H1 (cell line): Measurements from ENCODE around the gene AMZ1. TPM values are rescaled to one million over a fixed set of nuclear protein-coding genes. Genes with fewer than 3 reads are reported as not detected.
"Not testable (repeated sequence)": the region's sequence is repeated elsewhere in the genome, so short reads cannot be mapped to it uniquely, and the experiment has no call there.

ENCODE experiments used
- CTCF ChIA-PET: fragments of 300-600 bp; sonication (Branson Sonifier 250); formaldehyde crosslinking; loops from one replicate; lab custom pipeline; 2021; ENCODE audit not compliant: partially characterized antibody; lab: Charles Lee
- POLR2A ChIA-PET: fragments of 300-600 bp; sonication (Branson Sonifier 250); formaldehyde crosslinking; loops from one replicate; lab custom pipeline; 2021; ENCODE audit warnings: inconsistent platforms; ENCODE audit not compliant: partially characterized antibody; lab: Charles Lee
- DNase-seq, 2 experiments: peaks; one replicate each; pipeline versions ENCODE4 v3.0.0 to v3.0.0-alpha.2; 2010 to 2022; ENCODE audit warnings: low spot score in 2 of 2, low read depth in 1 of 2, mixed read lengths in 1 of 2
- FAIRE-seq: peaks from 2 replicates; lab custom pipeline; 2011; peaks lifted over from hg19 to GRCh38; lab: Jason Lieb, UNC
- H2AFZ ChIP-seq: 2 replicates; pipeline ENCODE4 v1.8.1; 2012; ENCODE audit warnings: low read length, inconsistent platforms
- H2AK5ac ChIP-seq: 2 replicates; pipeline ENCODE4 v1.6.1; 2013; ENCODE audit warnings: low read depth, low read length
- H2BK120ac ChIP-seq: replicated peaks from 2 replicates; pipeline ENCODE3; 2013; ENCODE audit warnings: low read depth, low read length, inconsistent platforms
- H2BK12ac ChIP-seq: 2 replicates; pipeline ENCODE4 v1.6.1; 2013; ENCODE audit warnings: low read depth, low read length
- H2BK15ac ChIP-seq: 2 replicates; pipeline ENCODE4 v1.6.1; 2013; ENCODE audit warnings: low read length
- H2BK20ac ChIP-seq: 2 replicates; pipeline ENCODE4 v1.6.1; 2013; ENCODE audit warnings: low read length
- H2BK5ac ChIP-seq: 2 replicates; pipeline ENCODE4 v1.6.1; 2013; ENCODE audit warnings: low read depth, low read length
- H3K14ac ChIP-seq: 2 replicates; pipeline ENCODE4 v1.6.1; 2013; ENCODE audit warnings: inconsistent platforms; ENCODE audit not compliant: insufficient read length
- H3K18ac ChIP-seq: 2 replicates; pipeline ENCODE4 v1.6.1; 2013; ENCODE audit warnings: low read length; ENCODE audit errors: extremely low read depth
- H3K23ac ChIP-seq: 2 replicates; pipeline ENCODE4 v1.6.1; 2013; ENCODE audit warnings: inconsistent platforms; ENCODE audit not compliant: insufficient read length
- H3K23me2 ChIP-seq: 2 replicates; pipeline ENCODE4 v1.6.1; 2013; ENCODE audit warnings: low read depth, low read length
- H3K27ac ChIP-seq: 2 replicates; pipeline ENCODE4 v1.6.1; 2011; ENCODE audit warnings: low read depth, low read length, inconsistent platforms
- H3K27me3 ChIP-seq, 4 experiments: replicated peaks in 1 of 4; 1 replicate in 1 of 4; 2 replicates in 3 of 4; pipeline versions ENCODE4 v1.6.1 to v1.8.1; 2011 to 2013; ENCODE audit warnings: low read length in 3 of 4, mild to moderate bottlenecking in 3 of 4, inconsistent platforms in 2 of 4, mixed read lengths in 2 of 4, moderate library complexity in 1 of 4; ENCODE audit not compliant: control insufficient read depth in 3 of 4, insufficient read depth in 3 of 4; ENCODE audit errors: extremely low read depth in 1 of 4
- H3K36me3 ChIP-seq, 4 experiments: 2 replicates each; pipeline versions ENCODE4 v1.6.1 to v1.8.1; 2011 to 2013; ENCODE audit warnings: mild to moderate bottlenecking in 4 of 4, low read length in 3 of 4, moderate library complexity in 2 of 4, control low read depth in 1 of 4, inconsistent platforms in 1 of 4; ENCODE audit not compliant: insufficient read depth in 4 of 4, control insufficient read depth in 2 of 4
- H3K4ac ChIP-seq: replicated peaks from 2 replicates; pipeline ENCODE3; 2013; ENCODE audit warnings: low read length, low read depth, mixed read lengths, inconsistent platforms; ENCODE audit not compliant: insufficient read length
- H3K4me1 ChIP-seq, 4 experiments: replicated peaks in 1 of 4; 1 replicate in 1 of 4; 2 replicates in 3 of 4; pipeline versions ENCODE4 v1.6.1 to v1.8.1; 2011 to 2013; ENCODE audit warnings: low read length in 3 of 4, inconsistent platforms in 2 of 4, mixed read lengths in 1 of 4; ENCODE audit not compliant: insufficient read depth in 4 of 4, control insufficient read depth in 3 of 4
- H3K4me2 ChIP-seq, 2 experiments: 2 replicates each; pipeline versions ENCODE4 v1.6.1 to v1.8.1; 2011 to 2013; ENCODE audit warnings: low read depth in 2 of 2, low read length in 2 of 2, control low read depth in 1 of 2, inconsistent platforms in 1 of 2, mild to moderate bottlenecking in 1 of 2; ENCODE audit not compliant: insufficient read depth in 1 of 2
- H3K4me3 ChIP-seq, 4 experiments: fragments of 200-600, 300-600 bp in 1 of 4; sonication (generic), shearing (Covaris generic), sonication (Bioruptor Twin) in 1 of 4; 2 replicates each; pipeline versions ENCODE4 v1.5.1 to v1.8.1; 2011 to 2016; ENCODE audit warnings: low read length in 4 of 4, low read depth in 3 of 4, control low read depth in 2 of 4, inconsistent platforms in 2 of 4, mild to moderate bottlenecking in 2 of 4, mixed read lengths in 1 of 4, moderate library complexity in 1 of 4; ENCODE audit not compliant: insufficient read depth in 2 of 4; ENCODE audit errors: extremely low read depth in 1 of 4
- H3K56ac ChIP-seq: replicated peaks from 2 replicates; pipeline ENCODE3; 2013; ENCODE audit warnings: low read depth, mild to moderate bottlenecking, mixed read lengths, low read length, inconsistent platforms; ENCODE audit not compliant: insufficient read length
- H3K79me1 ChIP-seq: 2 replicates; pipeline ENCODE4 v1.6.1; 2013; ENCODE audit warnings: low read depth, low read length, control low read depth
- H3K79me2 ChIP-seq, 2 experiments: 2 replicates each; pipeline versions ENCODE4 v1.6.1 to v1.8.1; 2012 to 2013; ENCODE audit warnings: low read length in 2 of 2, mild to moderate bottlenecking in 2 of 2, inconsistent platforms in 1 of 2; ENCODE audit not compliant: insufficient read depth in 2 of 2, control insufficient read depth in 1 of 2
- H3K9ac ChIP-seq, 4 experiments: replicated peaks in 1 of 4; 1 replicate in 1 of 4; 2 replicates in 3 of 4; pipeline versions ENCODE4 v1.6.1 to v1.8.1; 2011 to 2013; ENCODE audit warnings: low read depth in 3 of 4, low read length in 3 of 4, control low read depth in 2 of 4, mild to moderate bottlenecking in 2 of 4, moderate library complexity in 2 of 4, inconsistent platforms in 1 of 4; ENCODE audit errors: extremely low read depth in 1 of 4
- H3K9me3 ChIP-seq, 2 experiments: 2 replicates each; pipeline versions ENCODE4 v1.6.1 to v1.8.1; 2012 to 2013; ENCODE audit warnings: mild to moderate bottlenecking in 2 of 2, moderate library complexity in 2 of 2, control low read depth in 1 of 2, inconsistent platforms in 1 of 2, low read depth in 1 of 2, low read length in 1 of 2, mixed read lengths in 1 of 2; ENCODE audit not compliant: insufficient read depth in 2 of 2
- H4K20me1 ChIP-seq, 2 experiments: replicated peaks in 1 of 2; 2 replicates each; pipeline versions ENCODE3 to v1.8.1; 2011 to 2013; ENCODE audit warnings: inconsistent platforms in 2 of 2, low read length in 2 of 2, mild to moderate bottlenecking in 1 of 2; ENCODE audit not compliant: insufficient read depth in 2 of 2, control insufficient read depth in 1 of 2
- H4K5ac ChIP-seq: 2 replicates; pipeline ENCODE4 v1.6.1; 2013; ENCODE audit warnings: low read length, low read depth, mixed read lengths, inconsistent platforms; ENCODE audit not compliant: insufficient read length
- H4K8ac ChIP-seq: 2 replicates; pipeline ENCODE4 v1.8.0; 2013; ENCODE audit warnings: mild to moderate bottlenecking, moderate library complexity, low read length, inconsistent platforms; ENCODE audit not compliant: insufficient read depth; ENCODE audit errors: extremely low read depth
- H4K91ac ChIP-seq: replicated peaks from 2 replicates; pipeline ENCODE3; 2013; ENCODE audit warnings: low read length, mixed read lengths, inconsistent platforms; ENCODE audit not compliant: insufficient read length
- WGBS, 2 experiments: shearing (Covaris generic) in 1 of 2; methylation state at CpG; one replicate each; pipeline versions ENCODE4 v1.1.6 to v1.1.7; 2013 to 2015; ENCODE audit warnings: low lambda C conversion rate in 2 of 2, mixed read lengths in 2 of 2, inconsistent platforms in 1 of 2, low coverage in 1 of 2, missing lambda C conversion rate in 1 of 2; ENCODE audit not compliant: insufficient replicate concordance in 2 of 2, insufficient coverage in 1 of 2, insufficient read length in 1 of 2; ENCODE audit errors: extremely low coverage in 1 of 2, missing lambda C conversion rate in 1 of 2; 5-methylcytosine and 5-hydroxymethylcytosine counted together
- polyA plus RNA-seq, 7 experiments: library from polyadenylated mRNA; depleted of rRNA in 3 of 7; stranded (reverse) in 5 of 7; unstranded in 2 of 7; fragments of >200 nt in 5 of 7; fragments of 200-250 nt in 2 of 7; gene quantifications; 1 replicate in 5 of 7; 2 replicates in 1 of 7; 4 replicates in 1 of 7; pipeline versions ENCODE4 v1.2.1 to v1.2.3, GENCODE V29; 2011 to 2013; ENCODE audit warnings: missing spikeins in 2 of 7, mixed read lengths in 2 of 7
- total RNA-seq: library from RNA; stranded (reverse); fragmentation: NEBNext Ultra II Directional; extraction: Animal tissue kit (Norgen Biotek cat#: 25700); gene quantifications from 2 replicates; pipeline ENCODE4 v1.2.1, GENCODE V29; 2021

The AMZ1 gene
- total and polyA plus RNA-seq, 2 of the 8 experiments (the other 6 are each of a cell fraction or from before 2014, with no cell fraction given): 0.59 to 1.4 TPM

DNA sequence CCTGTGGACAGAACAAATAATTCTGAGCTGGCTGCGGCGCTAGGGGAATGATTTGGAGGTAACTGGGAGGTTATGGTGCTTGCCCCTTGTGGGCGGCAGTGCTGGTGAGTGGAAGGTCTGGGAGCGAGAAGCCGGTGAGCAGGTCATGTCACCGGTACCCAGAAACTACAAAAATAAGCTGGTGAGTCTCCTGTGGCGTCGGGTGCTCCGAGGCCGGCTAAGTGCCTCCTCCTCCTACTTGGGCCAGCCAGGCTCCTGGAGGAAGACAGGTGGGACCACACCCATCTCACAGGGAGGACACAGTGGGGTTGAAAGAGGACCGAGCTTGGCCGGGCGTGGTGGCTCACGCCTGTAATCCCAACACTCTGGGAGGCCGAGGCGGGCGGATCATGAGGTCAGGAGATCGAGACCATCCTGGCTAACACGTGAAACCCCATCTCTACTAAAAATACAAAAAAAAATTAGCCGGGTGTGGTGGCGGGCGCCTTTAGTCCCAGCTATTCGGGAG, 4.0 kb downstream of the AMZ1 start:
- H2AK5ac ChIP-seq, H3K4me3 ChIP-seq, H3K9me3 ChIP-seq, H4K5ac ChIP-seq, H3K23me2 ChIP-seq, H2AFZ ChIP-seq, DNase-seq, H3K79me1 ChIP-seq, H4K91ac ChIP-seq, H3K36me3 ChIP-seq, H4K20me1 ChIP-seq, H2BK20ac ChIP-seq, H2BK120ac ChIP-seq, H3K14ac ChIP-seq, H3K4ac ChIP-seq, H3K27ac ChIP-seq, H3K23ac ChIP-seq, H2BK15ac ChIP-seq, H4K8ac ChIP-seq, H3K56ac ChIP-seq, H3K79me2 ChIP-seq, H2BK12ac ChIP-seq, H3K4me2 ChIP-seq, H3K9ac ChIP-seq, FAIRE-seq, H3K18ac ChIP-seq, H2BK5ac ChIP-seq: not testable (repeated sequence)
- WGBS, 2 experiments: 92% methylated on average over 22 of the region's 23 CpGs; no CpG with 5 or more reads in 1 of the 2 experiments
- H3K4me1 ChIP-seq: peaks cover 0 to 11% (median 8%) of the 10 kb centered on the region in 4 experiments; a peak in 5 of 7 replicates
- ChIA-PET POLR2A (interaction anchor here (1.5 kb wide), 1 partner anchor 10 kb away, joined by 4 read pairs; no protein-coding TSS in a partner anchor), CTCF (interaction anchor here (0.6 to 7.6 kb wide), 12 partner anchors 10 to 1535 kb away, joined by 3 to 92 read pairs (median 4); no protein-coding TSS in a partner anchor)
- H3K27me3 ChIP-seq: peaks cover 7 to 31% (median 27%) of the 10 kb centered on the region in 4 experiments
